Measurements from ENCODE around the gene HDAC4.

DNA sequence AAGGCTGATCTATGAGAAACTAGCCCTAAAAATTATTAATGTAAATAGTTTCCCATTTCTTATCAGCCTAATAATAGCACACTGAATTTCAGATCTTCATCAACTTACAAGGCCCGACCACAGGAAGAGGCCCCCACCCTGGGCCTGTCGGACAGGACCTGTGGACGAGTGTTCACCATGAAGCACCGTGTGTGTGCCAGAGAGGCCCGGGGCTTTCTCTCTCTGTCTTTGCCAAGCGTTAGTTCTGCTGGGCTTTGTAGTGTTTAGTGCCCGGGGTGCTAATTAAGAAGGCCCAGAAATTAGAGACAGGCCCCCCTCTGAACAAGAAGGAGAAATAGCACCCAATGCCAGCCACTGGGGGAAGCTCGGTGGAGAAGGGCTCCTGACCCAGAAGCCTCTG is 287.2 kb downstream of the HDAC4 start:
- no peak for TF ChIP-seq YY1 (tag by site-specific recombination; IDR thresholded peaks at IDR 0.05)
- no peak for TF ChIP-seq ZNF664 (tag by site-specific recombination; IDR thresholded peaks at IDR 0.05)
